Measurements from ENCODE around the gene PHRF1.

Gene PHRF1

GRCh38 chr11:575996-576768 lies at the start of gene PHRF1:
Gene PHRF1, plus strand, starts transcription at chr11:576470. Its CDS starts 5,043 bp downstream, at chr11:581513.
- DNase-seq (ENCODE audit: low spot score), result peak; percentile 96

DNA sequence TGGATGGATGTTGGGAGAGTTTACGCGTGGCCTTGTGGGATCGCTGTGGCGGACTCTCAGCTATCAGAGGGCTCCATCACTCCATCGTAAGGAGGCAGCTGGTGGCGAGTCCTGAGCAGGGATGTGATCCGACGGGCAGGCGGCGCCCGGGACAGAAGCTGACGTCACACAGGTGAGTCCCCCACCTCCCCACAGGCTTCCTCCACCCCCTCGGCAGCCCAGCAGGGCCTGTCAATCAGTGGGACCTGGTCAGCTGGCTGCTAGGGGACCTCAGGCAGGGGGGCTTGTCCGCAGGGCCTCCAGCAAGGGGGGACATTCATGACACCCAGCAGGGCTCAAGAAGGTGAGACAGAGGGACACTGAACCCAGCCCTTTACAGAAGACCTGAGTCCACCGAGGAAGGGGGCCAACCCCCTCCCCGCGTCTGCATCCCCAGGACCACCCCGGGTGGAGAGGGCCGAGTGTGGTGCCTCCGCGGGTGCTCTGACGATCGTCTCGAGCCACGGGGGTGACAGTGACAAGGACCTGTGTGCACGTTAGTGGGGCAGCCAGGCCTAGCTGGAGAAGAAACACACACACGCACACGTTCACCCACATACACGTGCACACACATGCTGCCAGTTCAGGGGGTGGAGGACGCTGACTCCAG lies 48.0 kb upstream of the PHRF1 start:
- no peak for DNase-seq (ENCODE audit: low spot score)

- no peak for DNase-seq (ENCODE audit: low spot score)
Measured at GRCh38 chr11:528815-529727, 47.2 kb upstream of the PHRF1 start.

- no peak for DNase-seq (ENCODE audit: low spot score)
Measured at GRCh38 chr11:529728-530411, 46.4 kb upstream of the PHRF1 start.

DNA sequence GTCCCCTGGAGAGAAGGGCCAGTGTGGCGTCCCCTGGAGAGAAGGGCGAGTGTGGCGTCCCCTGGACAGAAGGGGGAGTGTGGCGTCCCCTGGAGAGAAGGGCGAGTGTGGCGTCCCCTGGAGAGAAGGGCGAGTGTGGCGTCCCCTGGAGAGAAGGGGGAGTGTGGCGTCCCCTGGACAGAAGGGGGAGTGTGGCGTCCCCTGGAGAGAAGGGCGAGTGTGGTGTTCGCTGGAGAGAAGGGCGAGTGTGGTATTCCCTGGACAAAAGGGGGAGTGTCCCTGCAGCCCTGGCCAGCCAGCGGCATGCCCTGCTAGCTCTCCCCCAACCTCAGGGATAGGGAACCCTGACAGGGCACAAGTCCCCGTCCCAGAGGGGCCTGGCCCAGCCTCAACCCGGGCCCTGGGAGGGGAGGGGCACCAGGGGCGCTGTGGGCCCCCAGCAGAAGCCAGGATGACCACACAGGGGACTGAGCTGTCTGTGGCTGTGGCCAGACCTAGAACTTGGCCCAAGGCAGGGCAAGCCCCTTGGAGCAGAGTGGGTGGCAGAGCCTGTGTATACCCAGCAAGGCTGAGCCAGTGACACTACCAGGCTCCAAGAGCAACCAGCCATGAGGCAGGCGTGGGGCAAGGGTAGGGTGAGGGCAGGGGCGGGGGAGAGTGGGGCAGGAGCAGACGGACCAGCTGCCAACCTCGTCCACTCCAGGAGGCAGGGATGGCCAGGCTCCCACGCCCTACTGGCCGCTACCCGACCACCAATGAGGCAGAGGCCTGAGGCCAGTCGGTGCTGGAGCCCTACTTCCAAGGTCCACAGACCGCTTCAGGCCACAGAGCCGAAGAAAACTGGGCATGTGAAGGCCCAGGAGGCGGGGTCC lies 45.1 kb upstream of the PHRF1 start:
- DNase-seq (ENCODE audit: low spot score), result no peak

- DNase-seq (ENCODE audit: low spot score), result no peak
Measured at GRCh38 chr11:531919-532526, 44.2 kb upstream of the PHRF1 start.

GRCh38 chr11:532527-532985 lies 43.7 kb upstream of the PHRF1 start:
- no peak for DNase-seq (ENCODE audit: low spot score)

DNA sequence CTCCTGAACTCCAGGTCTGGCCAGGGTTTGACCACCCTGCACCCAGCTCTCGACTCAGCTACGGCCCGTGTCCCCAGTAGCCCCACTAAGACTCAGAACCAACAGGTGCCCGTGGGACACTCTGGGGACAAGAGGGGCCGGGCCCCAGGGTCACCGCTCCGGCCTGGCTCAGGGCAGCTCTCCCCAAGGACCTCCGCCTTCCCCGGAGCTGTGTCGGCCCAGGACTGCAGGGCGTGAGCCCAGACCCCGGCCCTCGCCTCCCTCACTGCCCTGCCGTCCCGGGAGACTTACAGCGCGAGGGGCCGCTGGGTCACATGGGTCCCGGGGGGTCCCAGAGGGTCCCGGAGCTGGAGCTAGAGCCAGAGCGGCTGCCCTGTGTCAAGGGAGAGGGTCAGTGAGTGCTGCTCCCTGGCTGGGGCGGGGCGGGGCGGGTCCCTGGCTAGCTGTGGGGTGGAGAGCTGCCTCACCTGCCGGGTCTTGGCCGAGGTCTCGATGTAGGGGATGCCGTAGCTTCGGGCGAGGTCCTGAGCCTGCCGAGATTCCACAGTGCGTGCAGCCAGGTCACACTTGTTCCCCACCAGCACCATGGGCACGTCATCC lies 43.2 kb upstream of the PHRF1 start:
- DNase-seq (ENCODE audit: low spot score), result no peak

DNA sequence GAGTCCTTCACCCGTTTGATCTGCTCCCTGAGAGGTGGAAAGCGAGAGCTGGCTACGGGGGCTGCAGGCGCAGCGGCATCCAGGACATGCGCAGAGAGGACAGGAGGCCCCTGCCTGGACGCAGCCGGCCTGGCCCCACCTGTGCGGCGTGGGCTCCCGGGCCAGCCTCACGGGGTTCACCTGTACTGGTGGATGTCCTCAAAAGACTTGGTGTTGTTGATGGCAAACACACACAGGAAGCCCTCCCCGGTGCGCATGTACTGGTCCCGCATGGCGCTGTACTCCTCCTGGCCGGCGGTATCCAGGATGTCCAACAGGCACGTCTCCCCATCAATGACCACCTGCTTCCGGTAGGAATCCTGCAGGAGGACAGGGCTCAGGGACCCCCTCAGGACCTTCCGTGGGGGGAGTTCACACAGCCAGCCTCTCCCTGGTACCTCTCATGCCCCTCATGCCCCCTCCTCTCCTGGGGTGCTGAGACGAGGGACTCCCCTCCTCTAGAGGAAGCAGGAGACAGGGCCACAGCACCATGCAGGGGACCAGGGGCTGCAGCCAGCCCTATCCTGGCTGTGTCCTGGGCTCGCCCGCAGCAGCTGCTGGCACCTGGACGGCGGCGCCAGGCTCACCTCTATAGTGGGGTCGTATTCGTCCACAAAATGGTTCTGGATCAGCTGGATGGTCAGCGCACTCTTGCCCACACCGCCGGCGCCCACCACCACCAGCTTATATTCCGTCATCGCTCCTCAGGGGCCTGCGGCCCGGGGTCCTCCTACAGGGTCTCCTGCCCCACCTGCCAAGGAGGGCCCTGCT lies 42.5 kb upstream of the PHRF1 start:
- no peak for DNase-seq (ENCODE audit: low spot score)

DNA sequence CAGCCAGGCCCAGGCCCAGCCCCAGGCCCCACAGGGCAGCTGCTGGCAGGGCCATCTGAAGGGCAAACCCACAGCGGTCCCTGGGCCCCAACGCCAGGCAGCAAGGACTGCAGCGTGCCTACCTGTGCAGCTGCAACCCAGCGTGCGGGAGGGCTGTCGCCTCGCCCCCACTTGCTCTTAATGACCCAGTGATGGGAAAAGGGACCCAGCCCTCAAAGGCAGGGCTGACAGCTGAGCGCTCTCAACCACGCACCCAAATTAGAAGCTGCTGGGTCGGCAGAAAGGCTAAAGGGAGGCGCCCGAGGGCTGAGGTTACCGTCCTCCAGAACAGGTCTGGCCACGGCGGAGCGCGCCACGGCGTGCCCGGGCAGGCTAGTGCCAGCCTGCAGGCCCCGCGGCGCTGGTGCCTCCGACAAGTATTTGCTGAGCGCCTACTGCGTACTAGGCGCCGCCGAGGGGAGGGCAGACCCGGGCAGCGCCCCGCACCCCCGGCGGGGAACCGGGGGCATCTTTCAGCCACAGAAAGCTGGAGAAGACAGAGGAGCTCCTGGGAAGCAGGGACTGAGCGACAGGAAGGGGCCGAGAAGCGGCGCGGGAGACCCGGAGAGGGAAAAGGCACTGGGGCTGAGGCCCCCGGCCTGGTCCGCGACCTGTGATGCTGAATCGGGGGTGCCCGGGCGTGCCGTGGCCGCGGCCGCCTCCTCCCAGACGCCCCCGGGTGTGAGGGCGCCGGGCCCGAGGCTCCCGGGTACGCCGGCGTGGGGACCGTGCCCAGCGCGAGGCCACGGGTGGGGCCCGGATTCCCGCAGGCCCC lies 41.7 kb upstream of the PHRF1 start:
- DNase-seq (ENCODE audit: low spot score), result no peak

GRCh38 chr11:535210-535518 lies 41.1 kb upstream of the PHRF1 start:
- DNase-seq (ENCODE audit: low spot score), result no peak

DNA sequence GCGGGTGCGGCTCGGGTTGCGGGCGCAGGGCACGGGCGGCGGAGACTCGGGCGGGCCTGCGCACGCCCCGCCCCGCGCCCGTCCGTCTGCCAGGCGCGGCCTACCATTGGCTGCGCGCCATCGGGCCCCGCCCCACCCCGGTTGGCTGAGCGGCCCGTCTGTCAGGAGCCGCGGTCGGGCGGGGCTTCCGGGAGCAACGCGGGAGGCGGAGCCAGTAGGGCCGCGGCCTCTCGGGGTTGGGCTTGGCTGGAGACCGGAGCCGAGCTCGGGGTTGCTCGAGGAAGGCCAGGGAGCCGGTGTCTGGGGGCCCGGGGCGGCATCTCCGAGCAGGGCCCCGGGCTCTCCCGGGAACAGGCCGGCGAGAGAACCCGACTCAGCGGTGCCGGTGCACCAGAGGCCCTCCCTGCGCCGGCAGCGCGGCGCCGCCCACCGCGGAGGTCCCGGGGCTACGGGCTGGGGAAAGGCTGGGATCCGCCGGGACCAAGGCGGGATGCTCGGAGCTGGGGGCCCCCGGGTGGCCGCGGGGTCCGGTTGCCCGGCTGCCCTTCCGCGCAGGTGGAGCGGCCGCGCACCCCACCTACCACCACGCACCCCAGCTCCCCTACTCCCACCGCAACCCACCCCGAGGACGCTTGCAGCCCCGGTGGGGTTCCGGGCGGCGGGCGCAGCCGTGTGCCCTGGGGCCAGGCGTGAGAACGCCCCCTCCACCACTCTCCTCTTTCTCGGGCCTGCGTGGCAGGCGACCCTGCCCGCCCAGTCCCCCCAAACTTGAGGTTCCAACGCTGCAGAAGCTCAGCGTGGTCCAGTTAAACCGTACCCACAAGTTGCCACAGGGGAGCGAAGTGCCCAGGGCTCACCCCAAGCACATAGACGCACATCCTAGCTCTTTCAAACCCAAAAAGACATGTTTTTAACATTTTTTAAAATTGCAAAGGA lies 40.5 kb upstream of the PHRF1 start, which contains the start of gene HRAS:
Gene HRAS, minus strand, starts transcription at position 58 of the 936 bp plus-strand sequence.
- peak; percentile 97 for DNase-seq (ENCODE audit: low spot score)

DNA sequence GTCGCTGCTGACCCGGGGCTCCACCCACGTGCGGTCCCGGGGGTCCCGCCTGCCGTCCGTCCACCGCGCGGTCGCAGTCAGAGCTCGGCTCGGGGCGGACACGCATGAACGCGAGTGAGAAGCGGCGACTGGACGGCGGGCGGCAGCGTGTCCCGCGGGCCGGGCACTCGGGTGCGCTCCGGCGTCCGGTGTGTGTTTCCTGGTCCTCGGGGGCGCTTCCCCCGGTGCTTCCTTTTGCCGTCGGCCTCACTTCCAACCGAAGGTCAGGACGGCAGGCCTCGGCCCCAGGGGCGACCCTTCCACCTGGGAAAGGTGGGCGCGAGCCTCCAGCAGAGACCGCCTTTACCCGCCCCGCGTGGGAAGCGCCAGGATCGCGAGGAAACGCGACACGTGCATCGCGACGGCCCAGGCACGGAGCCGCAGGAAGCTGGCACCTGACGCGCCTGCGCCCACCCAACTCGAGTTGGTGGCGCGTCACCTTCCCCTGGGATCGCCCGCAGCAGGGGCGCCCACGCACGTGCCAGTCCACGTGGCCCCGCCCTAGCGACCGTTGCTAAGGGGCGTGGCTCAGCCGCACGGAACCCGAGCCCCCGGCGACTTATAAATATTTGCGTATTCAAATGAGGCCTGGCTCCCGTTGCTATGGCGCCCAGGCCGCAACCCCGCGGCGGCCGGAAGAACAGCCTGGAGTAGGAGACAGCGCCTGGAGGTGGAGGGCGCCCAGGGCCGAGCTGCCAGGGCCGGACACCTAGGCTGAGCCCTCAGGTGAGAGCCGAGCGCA lies 39.2 kb upstream of the PHRF1 start, which contains the start of gene LRRC56:
Gene LRRC56, plus strand, starts transcription at position 687 of the 781 bp plus-strand sequence. CDS start 3,158 bp downstream, outside the sequence.
- peak; percentile 78 for DNase-seq (ENCODE audit: low spot score)

GRCh38 chr11:537622-538430 lies 38.4 kb upstream of the PHRF1 start:
- no peak for DNase-seq (ENCODE audit: low spot score)

DNA sequence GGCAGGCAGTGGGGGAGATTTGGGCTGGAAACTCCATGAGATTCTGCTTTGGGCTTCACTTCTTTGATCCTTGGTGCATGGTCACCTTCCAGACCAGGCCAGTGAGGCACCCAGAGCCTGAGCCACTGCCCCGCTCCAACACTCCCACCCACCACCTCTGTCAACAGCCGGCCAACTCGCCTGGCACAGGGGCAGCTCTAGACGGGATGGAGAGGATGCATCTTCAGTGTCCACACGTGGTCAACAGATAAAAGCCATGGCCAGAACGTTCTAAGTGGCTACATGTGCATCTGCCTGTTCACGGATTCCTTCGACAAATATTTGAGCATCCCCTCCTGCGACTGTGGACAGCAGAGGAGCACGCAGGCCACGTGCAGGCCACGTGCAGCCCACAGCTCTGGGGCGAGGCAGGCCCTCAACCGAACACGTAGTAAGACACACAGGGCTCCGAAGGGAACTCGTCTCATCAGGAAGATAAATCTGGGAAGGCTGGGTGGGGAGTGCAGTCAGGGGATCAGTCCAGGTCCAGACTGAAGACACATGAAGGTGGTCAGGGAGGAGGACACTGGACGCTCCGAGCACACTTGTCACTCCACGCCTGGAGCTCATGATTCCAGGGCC lies 37.7 kb upstream of the PHRF1 start:
- DNase-seq (ENCODE audit: low spot score), result no peak

All from hematopoietic multipotent progenitor cell treated with erythropoietin and hydrocortisone succinate and interleukin-3 and kit ligand, for 17 days (in vitro differentiated cells).